ENCODE results near the gene MYRFL. TPM values are rescaled to one million over a fixed set of nuclear protein-coding genes. Genes with fewer than 3 reads are reported as not detected.

Gene MYRFL
- total RNA-seq, 1 donor from 2014 or later, result 0.18 TPM

DNA sequence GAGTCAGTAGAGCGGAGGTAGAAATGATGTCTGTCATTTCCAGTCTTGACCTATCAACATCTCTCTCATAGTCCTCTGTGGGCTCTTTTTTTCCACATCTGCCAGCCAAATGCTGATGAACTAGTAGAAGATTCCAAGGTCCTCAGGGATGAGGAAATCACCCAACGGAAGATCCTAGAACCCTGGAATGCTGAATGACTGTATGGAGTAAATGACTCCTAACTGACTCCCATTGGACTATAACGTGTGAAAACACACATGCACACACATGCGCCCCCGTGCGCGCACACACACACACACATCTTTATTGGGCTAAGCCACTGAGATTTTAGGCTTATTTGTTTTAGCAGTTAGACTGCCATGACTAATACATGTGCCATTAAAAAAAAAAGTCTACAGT, 159.2 kb downstream of the MYRFL start:
- H3K27me3 Mint-ChIP-seq (ENCODE audit: low read depth), result no peaks in the 10 kb centered on the region
- peaks cover 16% of the 10 kb centered on the region for H3K4me1 Mint-ChIP-seq
- H3K4me3 Mint-ChIP-seq, result no peak overlapping the region
- H3K9me3 Mint-ChIP-seq, result peaks cover 17% of the 10 kb centered on the region
- H3K27ac Mint-ChIP-seq, result no peak overlapping the region
- TF ChIP-seq, protein P1, sequence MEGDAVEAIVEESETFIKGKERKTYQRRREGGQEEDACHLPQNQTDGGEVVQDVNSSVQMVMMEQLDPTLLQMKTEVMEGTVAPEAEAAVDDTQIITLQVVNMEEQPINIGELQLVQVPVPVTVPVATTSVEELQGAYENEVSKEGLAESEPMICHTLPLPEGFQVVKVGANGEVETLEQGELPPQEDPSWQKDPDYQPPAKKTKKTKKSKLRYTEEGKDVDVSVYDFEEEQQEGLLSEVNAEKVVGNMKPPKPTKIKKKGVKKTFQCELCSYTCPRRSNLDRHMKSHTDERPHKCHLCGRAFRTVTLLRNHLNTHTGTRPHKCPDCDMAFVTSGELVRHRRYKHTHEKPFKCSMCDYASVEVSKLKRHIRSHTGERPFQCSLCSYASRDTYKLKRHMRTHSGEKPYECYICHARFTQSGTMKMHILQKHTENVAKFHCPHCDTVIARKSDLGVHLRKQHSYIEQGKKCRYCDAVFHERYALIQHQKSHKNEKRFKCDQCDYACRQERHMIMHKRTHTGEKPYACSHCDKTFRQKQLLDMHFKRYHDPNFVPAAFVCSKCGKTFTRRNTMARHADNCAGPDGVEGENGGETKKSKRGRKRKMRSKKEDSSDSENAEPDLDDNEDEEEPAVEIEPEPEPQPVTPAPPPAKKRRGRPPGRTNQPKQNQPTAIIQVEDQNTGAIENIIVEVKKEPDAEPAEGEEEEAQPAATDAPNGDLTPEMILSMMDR (IDR thresholded peaks at IDR 0.05; ENCODE audit: unreplicated experiment), result no peak
- no peak for DNase-seq (ENCODE audit: low spot score in 2 of 2, unreplicated experiment in 2 of 2)
- H3K36me3 Mint-ChIP-seq, result no peaks in the 10 kb centered on the region

DNA sequence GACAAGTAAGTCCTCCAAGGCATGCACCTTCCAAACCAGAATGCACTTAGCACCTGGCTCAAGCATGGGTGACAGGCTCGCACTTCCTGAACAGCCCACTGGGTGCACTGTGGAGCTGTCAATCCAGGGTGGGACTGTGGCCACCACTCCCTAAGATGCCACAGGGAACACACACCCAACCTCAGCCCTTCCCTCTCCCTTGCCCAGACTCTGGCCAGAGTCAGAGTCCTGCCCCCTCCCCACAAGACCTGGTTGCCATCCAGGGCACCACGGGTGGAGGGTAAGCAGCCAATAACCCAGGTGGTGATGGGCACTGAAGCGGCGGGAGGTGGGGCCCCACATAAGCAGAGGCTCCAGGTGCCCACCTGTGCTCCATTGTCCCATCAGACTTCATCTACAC, 160.6 kb downstream of the MYRFL start:
- Mint-ChIP-seq H3K4me1 (peaks cover 19% of the 10 kb centered on the region), H3K36me3 (no peaks in the 10 kb centered on the region), H3K27me3 (ENCODE audit: low read depth) (no peaks in the 10 kb centered on the region), H3K27ac (no peak overlapping the region), H3K9me3 (peaks cover 12% of the 10 kb centered on the region), H3K4me3 (no peak overlapping the region)
- no peak for DNase-seq (ENCODE audit: low spot score in 2 of 2, unreplicated experiment in 2 of 2)
- TF ChIP-seq, protein P1 (IDR thresholded peaks at IDR 0.05; ENCODE audit: unreplicated experiment), result no peak

DNA sequence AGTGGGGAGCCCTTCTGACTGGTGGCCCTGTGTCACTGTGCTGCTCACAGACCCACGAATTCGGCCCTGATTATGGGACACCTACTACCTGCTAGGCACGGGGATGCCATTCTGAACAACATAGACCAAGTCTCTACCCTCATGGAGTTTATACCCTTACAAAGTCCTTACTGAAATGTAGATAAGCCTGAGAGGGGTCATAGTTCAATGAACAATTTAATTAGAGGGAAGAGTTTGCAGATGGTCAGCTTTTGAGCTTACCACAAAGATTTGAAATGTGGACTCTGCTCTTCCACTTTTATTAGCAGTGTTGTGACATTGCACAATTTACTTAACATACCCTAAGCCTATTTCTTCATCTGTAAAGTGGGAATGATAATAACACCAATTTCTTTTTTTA, 161.1 kb downstream of the MYRFL start:
- Mint-ChIP-seq H3K36me3 (no peaks in the 10 kb centered on the region), H3K9me3 (peaks cover 10% of the 10 kb centered on the region), H3K27me3 (ENCODE audit: low read depth) (no peaks in the 10 kb centered on the region), H3K4me3 (no peak overlapping the region), H3K4me1 (peaks cover 19% of the 10 kb centered on the region), H3K27ac (no peak overlapping the region)
- DNase-seq (ENCODE audit: low spot score in 2 of 2, unreplicated experiment in 2 of 2), result no peak
- TF ChIP-seq, protein P1 (IDR thresholded peaks at IDR 0.05; ENCODE audit: unreplicated experiment), result no peak

DNA sequence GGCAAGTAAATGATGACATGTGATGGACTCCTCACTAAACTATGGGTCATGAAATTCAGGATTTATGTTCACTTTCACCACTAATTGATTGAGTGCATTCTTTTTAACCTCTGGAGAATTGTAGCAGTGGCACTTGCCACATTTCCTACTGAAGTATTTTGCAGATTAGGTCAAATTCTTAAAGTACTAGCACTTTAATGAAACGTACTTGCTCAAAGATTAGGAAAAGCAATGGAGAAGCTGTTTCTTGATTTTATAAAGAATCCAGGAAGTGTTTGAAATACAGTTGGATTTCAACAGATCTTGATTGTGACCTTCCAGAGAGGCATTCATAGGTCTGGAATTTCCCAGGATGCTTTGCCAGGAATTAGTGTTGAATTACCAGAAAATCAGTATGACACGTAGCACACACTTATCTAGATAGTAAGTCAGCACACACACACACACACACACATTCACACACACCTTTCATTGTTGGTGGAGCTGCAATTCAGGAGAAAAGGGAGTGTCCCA, 162.6 kb downstream of the MYRFL start:
- peaks cover 8% of the 10 kb centered on the region for H3K9me3 Mint-ChIP-seq
- no peak overlapping the region for H3K4me3 Mint-ChIP-seq
- no peak for DNase-seq (ENCODE audit: low spot score in 2 of 2, unreplicated experiment in 2 of 2)
- TF ChIP-seq, protein P1 (IDR thresholded peaks at IDR 0.05; ENCODE audit: unreplicated experiment), result no peak
- H3K27me3 Mint-ChIP-seq (ENCODE audit: low read depth), result no peaks in the 10 kb centered on the region
- H3K36me3 Mint-ChIP-seq, result no peaks in the 10 kb centered on the region
- H3K27ac Mint-ChIP-seq, result no peak overlapping the region
- H3K4me1 Mint-ChIP-seq, result peaks cover 8% of the 10 kb centered on the region

DNA sequence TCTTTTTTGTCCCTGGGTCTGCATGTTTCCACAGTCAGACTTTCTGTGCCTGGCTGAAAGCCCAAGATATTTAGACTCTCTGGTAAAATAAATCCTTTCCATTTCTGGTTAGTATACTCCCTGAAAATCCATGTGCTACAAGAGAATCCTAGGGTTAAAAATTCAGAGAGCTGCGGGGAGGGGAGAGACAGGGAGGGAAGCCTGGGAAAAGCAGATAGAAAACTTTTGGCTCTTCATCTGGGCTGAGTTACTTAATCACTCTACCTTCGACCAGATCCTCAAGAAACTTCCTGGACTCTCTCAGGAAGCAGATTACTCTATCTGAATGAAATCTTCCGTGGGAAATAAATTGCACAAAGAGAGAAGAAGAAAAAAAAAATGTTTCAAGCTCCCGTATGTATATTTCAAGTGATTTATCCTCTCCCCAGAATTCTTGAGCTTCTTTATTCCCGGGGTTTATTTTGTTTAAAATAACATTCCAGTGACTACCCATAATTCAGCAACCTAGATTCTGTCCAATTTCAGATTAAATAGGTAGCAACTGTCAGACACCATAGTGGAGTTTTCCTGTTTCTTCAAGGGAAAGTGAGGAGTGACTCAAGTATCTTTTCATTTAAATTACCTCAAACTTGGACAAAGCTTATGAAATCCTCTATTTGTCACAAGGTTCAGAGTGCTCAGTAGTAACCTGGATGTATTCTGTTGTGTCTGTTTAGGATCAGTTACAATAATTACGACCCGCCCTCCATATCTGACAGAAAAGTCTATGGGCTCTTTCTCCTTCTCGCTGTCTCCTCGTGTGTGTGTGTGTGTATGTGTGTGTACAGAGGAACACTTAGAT, 163.7 kb downstream of the MYRFL start:
- H3K27ac Mint-ChIP-seq, result no peak overlapping the region
- no peak for DNase-seq (ENCODE audit: low spot score in 2 of 2, unreplicated experiment in 2 of 2)
- TF ChIP-seq, protein P1 (IDR thresholded peaks at IDR 0.05; ENCODE audit: unreplicated experiment), result no peak
- peaks cover 14% of the 10 kb centered on the region for H3K9me3 Mint-ChIP-seq
- peaks cover 7% of the 10 kb centered on the region for H3K4me1 Mint-ChIP-seq
- H3K27me3 Mint-ChIP-seq (ENCODE audit: low read depth), result no peaks in the 10 kb centered on the region
- no peaks in the 10 kb centered on the region for H3K36me3 Mint-ChIP-seq
- H3K4me3 Mint-ChIP-seq, result no peak overlapping the region

Measured in mesothelial cell of epicardium (in vitro differentiated cells).